SK-N-DZ (cell line): Measurements from ENCODE around the gene HDAC4.
A peak's percentile ranks its signal among the peaks of the same experiment; 100 is the strongest.

Source experiments
- DNase-seq: peaks from one replicate; pipeline ENCODE4 v3.0.0-alpha.2; 2015; ENCODE audit warnings: low spot score

HDAC4 gene

GRCh38 chr2:239173301-239173700 is 227.5 kb downstream of the HDAC4 start:
- DNase-seq = no peak

- DNase-seq = no peak
Measured at GRCh38 chr2:239171643-239172042, 229.2 kb downstream of the HDAC4 start.

- peak; percentile 14 for DNase-seq
Measured at GRCh38 chr2:239169311-239170048, 231.3 kb downstream of the HDAC4 start.

GRCh38 chr2:239168575-239168974 is 232.2 kb downstream of the HDAC4 start:
- DNase-seq = no peak

- DNase-seq = no peak
Measured at GRCh38 chr2:239167766-239168444, 232.9 kb downstream of the HDAC4 start.

GRCh38 chr2:239167011-239167673 is 233.7 kb downstream of the HDAC4 start:
- DNase-seq = no peak

- DNase-seq = no peak
Measured at GRCh38 chr2:239166201-239166834, 234.5 kb downstream of the HDAC4 start.

- DNase-seq = no peak
Measured at GRCh38 chr2:239165206-239165831, 235.5 kb downstream of the HDAC4 start.

- no peak for DNase-seq
Measured at GRCh38 chr2:239164335-239164871, 236.4 kb downstream of the HDAC4 start.

GRCh38 chr2:239163688-239164334 is 237.0 kb downstream of the HDAC4 start:
- no peak for DNase-seq

- DNase-seq = no peak
Measured at GRCh38 chr2:239162976-239163687, 237.7 kb downstream of the HDAC4 start.

GRCh38 chr2:239162141-239162821 is 238.5 kb downstream of the HDAC4 start:
- no peak for DNase-seq

GRCh38 chr2:239161711-239162140 is 239.1 kb downstream of the HDAC4 start:
- no peak for DNase-seq

GRCh38 chr2:239160226-239161143 is 240.3 kb downstream of the HDAC4 start:
- no peak for DNase-seq

- DNase-seq = no peak
Measured at GRCh38 chr2:239159476-239159911, 241.3 kb downstream of the HDAC4 start.

- DNase-seq = no peak
Measured at GRCh38 chr2:239158641-239159475, 242.0 kb downstream of the HDAC4 start.

- DNase-seq = no peak
Measured at GRCh38 chr2:239157771-239158170, 243.0 kb downstream of the HDAC4 start.
